H1 (cell line): ENCODE measurements around the gene TRIL. TPM values are rescaled to one million over a fixed set of nuclear protein-coding genes. Genes with fewer than 3 reads are reported as not detected.

Experiments
- ATF3 ChIP-seq: IDR thresholded peaks from 2 replicates; pipeline ENCODE4 v1.6.1; 2011; ENCODE audit warnings: low read depth, mild to moderate bottlenecking, low read length; ENCODE audit not compliant: insufficient read depth
- CHD7 ChIP-seq: fragments of 300-600 bp; sonication (generic); IDR thresholded peaks from 2 replicates; pipeline ENCODE4 v1.7.1; 2012; ENCODE audit warnings: low read length, moderate library complexity, mild to moderate bottlenecking, inconsistent platforms; ENCODE audit not compliant: insufficient replicate concordance
- CTBP2 ChIP-seq: IDR thresholded peaks from 2 replicates; pipeline ENCODE4 v1.7.0; 2011; ENCODE audit warnings: borderline replicate concordance, mild to moderate bottlenecking, moderate library complexity, mixed read lengths, low read length; ENCODE audit not compliant: insufficient read depth, insufficient read length
- FOSL1 ChIP-seq: IDR thresholded peaks from 2 replicates; pipeline ENCODE4 v1.6.1; 2011; ENCODE audit warnings: mild to moderate bottlenecking, low read depth, low read length, moderate library complexity; ENCODE audit not compliant: insufficient read depth
- GTF2F1 ChIP-seq: IDR thresholded peaks from 2 replicates; pipeline ENCODE4 v1.6.1; 2012; ENCODE audit warnings: low read depth, low read length, improper control_type of control experiment, borderline replicate concordance
- KDM1A ChIP-seq: fragments of 200-600, 300-600 bp; sonication (generic); IDR thresholded peaks from 2 replicates; pipeline ENCODE4 v1.7.1; 2016; ENCODE audit warnings: mild to moderate bottlenecking, low read length, borderline replicate concordance
- YY1 ChIP-seq: IDR thresholded peaks from 2 replicates; pipeline ENCODE4 v1.6.1; 2011; ENCODE audit warnings: low read depth, mild to moderate bottlenecking, low read length
- polyA plus RNA-seq, 7 experiments: library from polyadenylated mRNA; depleted of rRNA in 3 of 7; stranded (reverse) in 5 of 7; unstranded in 2 of 7; fragments of >200 nt in 5 of 7; fragments of 200-250 nt in 2 of 7; gene quantifications; 1 replicate in 5 of 7; 2 replicates in 1 of 7; 4 replicates in 1 of 7; pipeline versions ENCODE4 v1.2.1 to v1.2.3, GENCODE V29; 2011 to 2013; ENCODE audit warnings: missing spikeins in 2 of 7, mixed read lengths in 2 of 7
- total RNA-seq: library from RNA; stranded (reverse); fragmentation: NEBNext Ultra II Directional; extraction: Animal tissue kit (Norgen Biotek cat#: 25700); gene quantifications from 2 replicates; pipeline ENCODE4 v1.2.1, GENCODE V29; 2021

TRIL gene
- total and polyA plus RNA-seq, 2 of the 8 experiments (the other 6 are each of a cell fraction or from before 2014, with no cell fraction given), result 3.9 to 5.5 TPM

DNA sequence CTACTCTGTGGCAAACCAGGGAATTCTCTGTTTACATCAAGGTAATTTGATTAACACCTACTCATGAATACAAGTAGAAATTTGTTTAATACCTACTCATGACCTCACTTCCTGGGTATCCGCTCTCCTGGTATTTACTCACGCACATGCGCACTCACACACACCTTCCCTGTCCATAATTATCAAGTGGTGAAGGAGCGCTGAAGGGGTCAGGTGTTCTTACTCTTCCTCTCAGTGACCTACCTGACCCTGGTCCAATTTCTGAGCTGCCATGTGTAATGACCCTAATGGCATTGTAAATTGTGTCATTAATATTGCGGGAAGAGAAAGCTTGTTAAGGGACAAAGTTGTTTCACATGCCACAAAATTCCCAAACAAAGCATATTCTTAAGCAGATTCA, 41.3 kb upstream of the TRIL start (continued):
- no peak for TF ChIP-seq CHD7
- no peak for TF ChIP-seq YY1
- no peak for TF ChIP-seq KDM1A
- TF ChIP-seq ATF3, result no peak
- TF ChIP-seq GTF2F1, result no peak
- no peak for TF ChIP-seq CTBP2
- TF ChIP-seq FOSL1, result no peak
- TF ChIP-seq, all 59 proteins: peak for 0
